PC-3 (cell line): ENCODE measurements around the gene C1orf185. TPM values are rescaled to one million over a fixed set of nuclear protein-coding genes. Genes with fewer than 3 reads are reported as not detected.

Source experiments
- ATAC-seq: fragments of 200-7000 bp; cut with Tn5 transposase; 2 replicates; pipeline ENCODE4 v1.9.1; 2020; ENCODE audit warnings: mild to moderate bottlenecking, moderate library complexity
- BruUV-seq: library from RNA; stranded (reverse); fragments of 400-500 nt; replicated peaks from 2 replicates; lab custom pipeline; 2021; lab: Mats Ljungman, UMichigan
- CTCF ChIA-PET: fragments of 300-600 bp; sonication (Branson Sonifier 250); formaldehyde crosslinking; loops from one replicate; lab custom pipeline; 2022; ENCODE audit warnings: antibody characterized with exemption; lab: Charles Lee
- POLR2A ChIA-PET: fragments of 300-600 bp; sonication (Branson Sonifier 250); formaldehyde crosslinking; loops from one replicate; lab custom pipeline; 2022; ENCODE audit warnings: antibody characterized with exemption; ENCODE audit not compliant: unreplicated experiment; lab: Charles Lee
- DNase-seq: peaks from one replicate; pipeline ENCODE4 v3.0.0-alpha.2; 2015
- H2AFZ ChIP-seq: fragments of 300-600 bp; sonication (generic); 2 replicates; pipeline ENCODE4 v1.6.0; 2016; ENCODE audit warnings: antibody characterized with exemption, low read length
- H3F3A ChIP-seq: fragments of 300-600 bp; sonication (generic); one replicate; pipeline ENCODE4 v1.6.0; 2017; ENCODE audit warnings: antibody characterized with exemption, low read length, control low read depth, mild to moderate bottlenecking; ENCODE audit not compliant: unreplicated experiment
- H3K27ac ChIP-seq: fragments of 300-600 bp; sonication (generic); 2 replicates; pipeline ENCODE4 v1.5.1; 2016; ENCODE audit warnings: mild to moderate bottlenecking, low read length
- H3K27me3 ChIP-seq: fragments of 300-600 bp; sonication (generic); 2 replicates; pipeline ENCODE4 v1.6.1; 2016; ENCODE audit warnings: low read length, mixed read lengths
- H3K36me3 ChIP-seq: fragments of 300-600 bp; sonication (generic); 2 replicates; pipeline ENCODE4 v1.6.1; 2016; ENCODE audit warnings: low read depth, mixed run types, low read length, mixed read lengths
- H3K4me1 ChIP-seq: fragments of 300-600 bp; sonication (generic); 2 replicates; pipeline ENCODE4 v1.5.1; 2016; ENCODE audit warnings: low read length; ENCODE audit not compliant: insufficient read depth
- H3K4me2 ChIP-seq: fragments of 300-600 bp; sonication (generic); 2 replicates; pipeline ENCODE4 v1.6.0; 2016; ENCODE audit warnings: low read length
- H3K4me3 ChIP-seq: fragments of 300-600 bp; sonication (generic); 2 replicates; pipeline ENCODE4 v1.5.1; 2016; ENCODE audit warnings: mild to moderate bottlenecking, low read length, mixed read lengths
- H3K79me2 ChIP-seq: fragments of 300-600 bp; sonication (generic); 2 replicates; pipeline ENCODE4 v1.6.1; 2017; ENCODE audit warnings: low read length, mixed read lengths
- H3K9ac ChIP-seq: fragments of 300-600 bp; sonication (generic); 2 replicates; pipeline ENCODE4 v1.6.0; 2016; ENCODE audit warnings: mild to moderate bottlenecking, low read length
- H3K9me2 ChIP-seq: fragments of 300-600 bp; sonication (generic); replicated peaks from 2 replicates; pipeline ENCODE4 v1.6.1; 2016; ENCODE audit warnings: mixed run types, low read length, mixed read lengths
- H3K9me3 ChIP-seq: fragments of 300-600 bp; sonication (generic); 2 replicates; pipeline ENCODE4 v1.6.1; 2016; ENCODE audit warnings: low read length, mixed read lengths
- H4K20me1 ChIP-seq: fragments of 300-600 bp; sonication (generic); 2 replicates; pipeline ENCODE4 v1.6.1; 2016; ENCODE audit warnings: low read length, mixed read lengths
- CTCF ChIP-seq: fragments of 300-600 bp; sonication (generic); conservative IDR thresholded peaks from 2 replicates; pipeline ENCODE4 v1.5.1; 2017; ENCODE audit warnings: antibody characterized with exemption, low read depth, mild to moderate bottlenecking, low read length
- EZH2 ChIP-seq: fragments of 300-600 bp; sonication (generic); IDR thresholded peaks from one replicate; pipeline ENCODE4 v1.6.1; 2017; ENCODE audit warnings: antibody characterized with exemption, mild to moderate bottlenecking, low read length; ENCODE audit not compliant: unreplicated experiment
- EZH2phosphoT487 ChIP-seq: fragments of 300-600 bp; sonication (generic); IDR thresholded peaks from 2 replicates; pipeline ENCODE4 v1.6.1; 2018; ENCODE audit warnings: mild to moderate bottlenecking, antibody characterized with exemption, low read length, borderline replicate concordance
- intact Hi-C: fragments of 100-400 bp; cut with micrococcal nuclease; formaldehyde crosslinking; loops from 2 replicates; pipeline ENCODE4 v1.9.0; 2023
- total RNA-seq: library from RNA; depleted of rRNA; stranded (reverse); fragments of >200 nt; gene quantifications from 2 replicates; pipeline ENCODE4 v1.2.3, GENCODE V29; 2014

C1orf185 gene
- total RNA-seq, 1 experiment from 2014 or later, result not detected

- H3K9me2 ChIP-seq, result no peaks in the 10 kb centered on the region
- ATAC-seq (no peak; the same call in 1 of the 2 replicates), DNase-seq (peak; percentile 42)
- no peak overlapping the region for H3K9ac ChIP-seq
- H3K4me2 ChIP-seq, result no peak overlapping the region
- TF ChIP-seq CTCF, result no peak
- no TSS peak for BruUV-seq
- H3K27me3 ChIP-seq, result no peaks in the 10 kb centered on the region
- POLR2A ChIA-PET, result no interaction called here
- H3K79me2 ChIP-seq, result no peaks in the 10 kb centered on the region
- no peaks in the 10 kb centered on the region for H4K20me1 ChIP-seq
- no peak overlapping the region for H2AFZ ChIP-seq
- H3K4me3 ChIP-seq, result no peak overlapping the region
- no peaks in the 10 kb centered on the region for H3K9me3 ChIP-seq
- H3K27ac ChIP-seq, result no peak overlapping the region
- no peaks in the 10 kb centered on the region for H3F3A ChIP-seq
- CTCF ChIA-PET, result interaction anchor here (0.5 to 1.6 kb wide), 4 partner anchors 54 to 413 kb away, joined by 3 to 17 read pairs (median 8); no protein-coding TSS in a partner anchor
- intact Hi-C loops, result loop anchor here (2.0 kb wide), 1 partner anchor 209 kb away; no protein-coding TSS in a partner anchor
- peaks cover 11% of the 10 kb centered on the region; the same call in 1 of the 2 replicates for H3K4me1 ChIP-seq
- no peaks in the 10 kb centered on the region for H3K36me3 ChIP-seq
These were observed 86.2 kb downstream of the C1orf185 start for GRCh38 chr1:51188230-51188629.

- no peaks in the 10 kb centered on the region for H3K27me3 ChIP-seq
- H3K27ac ChIP-seq, result no peak overlapping the region
- H3K9me3 ChIP-seq, result no peaks in the 10 kb centered on the region
- POLR2A ChIA-PET, result interaction anchor here (0.6 kb wide), 1 partner anchor 15 kb away, joined by 3 read pairs; no protein-coding TSS in a partner anchor
- intact Hi-C loops, result loop anchor here (1.0 to 2.0 kb wide), 4 partner anchors 101 to 414 kb away; no protein-coding TSS in a partner anchor
- TF ChIP-seq CTCF, result peak; percentile 97
- no peak for TF ChIP-seq EZH2
- H2AFZ ChIP-seq, result no peak overlapping the region
- DNase-seq (peak; percentile 79), ATAC-seq (peak; percentile 49)
- no TSS peak for BruUV-seq
- no peaks in the 10 kb centered on the region for H3K9me2 ChIP-seq
- no peak overlapping the region for H3K4me3 ChIP-seq
- peaks cover 11% of the 10 kb centered on the region; the same call in 1 of the 2 replicates for H3K4me1 ChIP-seq
- H3K36me3 ChIP-seq, result no peaks in the 10 kb centered on the region
- no peaks in the 10 kb centered on the region for H3K79me2 ChIP-seq
- no peak overlapping the region for H3K9ac ChIP-seq
- H3K4me2 ChIP-seq, result no peak overlapping the region
- no peaks in the 10 kb centered on the region for H3F3A ChIP-seq
- H4K20me1 ChIP-seq, result no peaks in the 10 kb centered on the region
- CTCF ChIA-PET, result interaction anchor here (0.6 to 1.6 kb wide), 4 partner anchors 101 to 824 kb away, joined by 4 to 17 read pairs (median 4); no protein-coding TSS in a partner anchor
These were observed 87.5 kb downstream of the C1orf185 start for GRCh38 chr1:51189421-51190073.

- Histone ChIP-seq H3K9me3 (no peaks in the 10 kb centered on the region), H2AFZ (no peak overlapping the region), H3F3A (no peaks in the 10 kb centered on the region), H4K20me1 (no peaks in the 10 kb centered on the region), H3K4me3 (no peak overlapping the region), H3K79me2 (no peaks in the 10 kb centered on the region), H3K36me3 (no peaks in the 10 kb centered on the region), H3K4me2 (no peak overlapping the region), H3K27ac (no peak overlapping the region), H3K4me1 (peaks cover 11% of the 10 kb centered on the region; the same call in 1 of the 2 replicates), H3K9ac (no peak overlapping the region), H3K27me3 (no peaks in the 10 kb centered on the region), H3K9me2 (no peaks in the 10 kb centered on the region)
- POLR2A ChIA-PET, result interaction anchor here (0.6 to 1.0 kb wide), 2 partner anchors 220 to 457 kb away, joined by 3 to 4 read pairs; no protein-coding TSS in a partner anchor
- no TSS peak for BruUV-seq
- intact Hi-C loops, result no loop called here
- DNase-seq (no peak), ATAC-seq (no peak)
- CTCF ChIA-PET, result interaction anchor here (0.7 to 0.8 kb wide), 2 partner anchors 24 to 102 kb away, joined by 3 to 4 read pairs; no protein-coding TSS in a partner anchor
- TF ChIP-seq CTCF (no peak), EZH2 (no peak), EZH2phosphoT487 (no peak)
These were observed 88.9 kb downstream of the C1orf185 start for GRCh38 chr1:51190961-51191360.
